Measurements from ENCODE around the gene RPS6KC1. TPM values are rescaled to one million over a fixed set of nuclear protein-coding genes. Genes with fewer than 3 reads are reported as not detected.

Gene RPS6KC1
- total and polyA plus RNA-seq, 2 of the 4 experiments (the other 2 are of a cell fraction): 7.9 to 23.7 TPM

GRCh38 chr1:213183036-213183672 is 132.1 kb downstream of the RPS6KC1 start:
- H3K4me3 ChIP-seq (ENCODE audit: insufficient read depth, low read depth, low read length): no peak overlapping the region
- no peak overlapping the region for H2BK15ac ChIP-seq (ENCODE audit: low read depth, low read length)
- no peak overlapping the region for H3K9ac ChIP-seq (ENCODE audit: low read depth, low read length)
- H3K27me3 ChIP-seq (ENCODE audit: control insufficient read depth, insufficient read depth, low read length): no peaks in the 10 kb centered on the region
- no peak overlapping the region for H3K27ac ChIP-seq (ENCODE audit: insufficient read depth, low read length)
- no peak overlapping the region for H4K91ac ChIP-seq (ENCODE audit: insufficient read depth, low read depth, low read length)
- no CpG with 5 or more reads among the region's 3 CpGs for WGBS, 2 experiments (ENCODE audit: extremely low coverage in 2 of 2, insufficient read length in 1 of 2)
- H2BK5ac ChIP-seq (ENCODE audit: low read depth, low read length, poor library complexity, severe bottlenecking): no peak overlapping the region
- no peaks in the 10 kb centered on the region for H3K36me3 ChIP-seq (ENCODE audit: control insufficient read depth, insufficient read depth, low read length)
- no peak for TF ChIP-seq BHLHE40 (IDR thresholded peaks at IDR 0.05; ENCODE audit: low read depth, low read length)
- no peak for TF ChIP-seq RAD21 (IDR thresholded peaks at IDR 0.05; ENCODE audit: low read length)
- no peak for TF ChIP-seq CHD1 (IDR thresholded peaks at IDR 0.05; ENCODE audit: low read depth, low read length)
- no peak for TF ChIP-seq FOS (IDR thresholded peaks at IDR 0.05; ENCODE audit: low read depth, low read length)
- no peak for TF ChIP-seq MXI1 (IDR thresholded peaks at IDR 0.05; ENCODE audit: borderline replicate concordance, low read depth, low read length)
- no peak for TF ChIP-seq POLR2A (IDR thresholded peaks at IDR 0.05; ENCODE audit: low read depth, low read length)
- TF ChIP-seq USF2 (IDR thresholded peaks at IDR 0.05; ENCODE audit: low read depth, low read length): no peak
- TF ChIP-seq MAFK (IDR thresholded peaks at IDR 0.05; ENCODE audit: low read depth, low read length): no peak
- TF ChIP-seq RFX5 (IDR thresholded peaks at IDR 0.05; ENCODE audit: low read depth, low read length): no peak
- no peak for TF ChIP-seq CEBPB (IDR thresholded peaks at IDR 0.05; ENCODE audit: low read depth, low read length)
- TF ChIP-seq NFE2L2 (IDR thresholded peaks at IDR 0.05; ENCODE audit: low read depth, low read length): no peak
- TF ChIP-seq ELK1 (IDR thresholded peaks at IDR 0.05; ENCODE audit: borderline replicate concordance, low read depth, low read length): no peak
- TF ChIP-seq CTCF (conservative IDR thresholded peaks at IDR 0.05; ENCODE audit: low read depth, low read length): no peak
- no peak for TF ChIP-seq SMC3 (IDR thresholded peaks at IDR 0.05; ENCODE audit: low read depth, low read length)
- no peak for TF ChIP-seq MAZ (IDR thresholded peaks at IDR 0.05; ENCODE audit: borderline replicate concordance, low read depth, low read length)
- no peak for TF ChIP-seq RCOR1 (IDR thresholded peaks at IDR 0.05; ENCODE audit: insufficient replicate concordance, low read length)
- H3K79me1 ChIP-seq (ENCODE audit: low read depth in 1 of 2, low read length in 2 of 2): 0 out of 4 replicates have a peak, but pooled peaks cover 0 to 3% of the 10 kb centered on the region in 2 experiments
- no peaks in the 10 kb centered on the region for H4K20me1 ChIP-seq (ENCODE audit: insufficient read depth, low read length)
- intact Hi-C loops (cut with micrococcal nuclease) (no loop called here), in situ Hi-C loops (cut with MboI; ENCODE audit: low sequenced_read_pairs) (no loop called here), dilution Hi-C loops (cut with HindIII; ENCODE audit: low sequenced_read_pairs, unreplicated experiment) (no loop called here)
- POLR2A ChIA-PET (ENCODE audit: unreplicated experiment): no interaction called here
- no peak for ATAC-seq (ENCODE audit: low read depth)
- no peak overlapping the region for H2AK9ac ChIP-seq (replicated peaks; ENCODE audit: low read depth, low read length, poor library complexity)
- CTCF ChIA-PET: no interaction called here
- no peak overlapping the region for H2BK120ac ChIP-seq (ENCODE audit: low read depth, low read length)
- H3K56ac ChIP-seq (ENCODE audit: extremely low read depth, insufficient read depth, low read length): no peak overlapping the region
- H3K4me2 ChIP-seq (ENCODE audit: low read depth, low read length): no peak overlapping the region
- no peak overlapping the region for H3K4ac ChIP-seq (ENCODE audit: low read depth, low read length)
- no peak for DNase-seq
- no peak overlapping the region for H4K5ac ChIP-seq (ENCODE audit: low read depth, low read length)
- H3K9me1 ChIP-seq (ENCODE audit: insufficient read depth, low read length): no peaks in the 10 kb centered on the region
- no peak overlapping the region for H3K23ac ChIP-seq (ENCODE audit: low read depth, low read length)
- H2AFZ ChIP-seq (replicated peaks; ENCODE audit: low read length, poor library complexity): no peak overlapping the region
- no peaks in the 10 kb centered on the region for H3K4me1 ChIP-seq (ENCODE audit: control insufficient read depth, insufficient read depth, low read length)
- no TSS peak for BruUV-seq (replicated peaks)
- H3K9me3 ChIP-seq (ENCODE audit: control insufficient read depth, insufficient read depth, low read length): 0 out of 2 replicates have a peak, but pooled peaks cover 3% of the 10 kb centered on the region
- no peak overlapping the region for H3K14ac ChIP-seq (replicated peaks; ENCODE audit: low read depth, low read length)
- H2AK5ac ChIP-seq (ENCODE audit: low read depth, low read length): no peak overlapping the region
- no peak overlapping the region for H4K8ac ChIP-seq (ENCODE audit: low read depth in 2 of 2, low read length in 2 of 2)
- no peak overlapping the region for H3K18ac ChIP-seq (ENCODE audit: low read depth, low read length)
- no peak overlapping the region for H2BK20ac ChIP-seq (ENCODE audit: low read depth, low read length)
